HUES64 (cell line): ENCODE measurements around the gene KCNG2.

Source experiments
- H3K27ac ChIP-seq: 2 replicates; pipeline ENCODE4 v1.7.0; 2013; ENCODE audit warnings: low read depth, low read length, inconsistent platforms
- H3K27me3 ChIP-seq: 2 replicates; pipeline ENCODE4 v1.6.1; 2013; ENCODE audit warnings: mild to moderate bottlenecking, low read length; ENCODE audit not compliant: insufficient read depth
- H3K36me3 ChIP-seq: 2 replicates; pipeline ENCODE4 v1.6.1; 2013; ENCODE audit warnings: mild to moderate bottlenecking, low read length; ENCODE audit not compliant: insufficient read depth
- H3K4me1 ChIP-seq: 2 replicates; pipeline ENCODE4 v1.6.1; 2013; ENCODE audit warnings: mild to moderate bottlenecking, low read length, moderate library complexity; ENCODE audit not compliant: insufficient read depth
- H3K4me3 ChIP-seq: 2 replicates; pipeline ENCODE4 v1.5.1; 2013; ENCODE audit warnings: mild to moderate bottlenecking, low read length, moderate library complexity
- H3K9ac ChIP-seq: 2 replicates; pipeline ENCODE4 v1.6.1; 2013; ENCODE audit warnings: mild to moderate bottlenecking, low read depth, low read length
- H3K9me3 ChIP-seq: 2 replicates; pipeline ENCODE4 v1.6.1; 2013; ENCODE audit warnings: low read depth, low read length; ENCODE audit not compliant: insufficient read depth
- WGBS: fragments of 150-250, 120-280 bp; methylation state at CpG from one replicate; pipeline ENCODE4 v1.1.7; 2013; ENCODE audit warnings: missing lambda C conversion rate; 5-methylcytosine and 5-hydroxymethylcytosine counted together

Gene KCNG2

GRCh38 chr18:79851950-79852349 is 54.2 kb downstream of the KCNG2 start:
- Histone ChIP-seq H3K4me1 (no peaks in the 10 kb centered on the region), H3K27me3 (no peaks in the 10 kb centered on the region), H3K9me3 (no peaks in the 10 kb centered on the region), H3K4me3 (no peak overlapping the region), H3K36me3 (no peaks in the 10 kb centered on the region), H3K27ac (no peak overlapping the region), H3K9ac (no peak overlapping the region)
- 92% methylated on average over 25 of the region's 25 CpGs for WGBS

GRCh38 chr18:79852561-79853302 is 55.0 kb downstream of the KCNG2 start:
- Histone ChIP-seq H3K4me1 (no peaks in the 10 kb centered on the region), H3K9ac (no peak overlapping the region), H3K36me3 (no peaks in the 10 kb centered on the region), H3K9me3 (no peaks in the 10 kb centered on the region), H3K27me3 (no peaks in the 10 kb centered on the region), H3K27ac (no peak overlapping the region), H3K4me3 (no peak overlapping the region)
- WGBS = 91% methylated on average over 33 of the region's 33 CpGs

GRCh38 chr18:79853303-79853992 is 55.7 kb downstream of the KCNG2 start:
- no peaks in the 10 kb centered on the region for H3K4me1 ChIP-seq
- WGBS = 85% methylated on average over 25 of the region's 26 CpGs
- no peaks in the 10 kb centered on the region for H3K9me3 ChIP-seq
- H3K27me3 ChIP-seq = no peaks in the 10 kb centered on the region
- no peaks in the 10 kb centered on the region for H3K36me3 ChIP-seq
- H3K9ac ChIP-seq = no peak overlapping the region
- H3K27ac ChIP-seq = no peak overlapping the region
- no peak overlapping the region for H3K4me3 ChIP-seq

- Histone ChIP-seq H3K9me3 (no peaks in the 10 kb centered on the region), H3K27me3 (no peaks in the 10 kb centered on the region), H3K4me1 (no peaks in the 10 kb centered on the region), H3K36me3 (no peaks in the 10 kb centered on the region), H3K4me3 (no peak overlapping the region), H3K9ac (no peak overlapping the region), H3K27ac (no peak overlapping the region)
- 91% methylated on average over 15 of the region's 15 CpGs for WGBS
Observed at GRCh38 chr18:79853993-79854364, 56.2 kb downstream of the KCNG2 start.

- no peaks in the 10 kb centered on the region for H3K36me3 ChIP-seq
- no peaks in the 10 kb centered on the region for H3K4me1 ChIP-seq
- H3K9me3 ChIP-seq = no peaks in the 10 kb centered on the region
- no peaks in the 10 kb centered on the region for H3K27me3 ChIP-seq
- H3K4me3 ChIP-seq = no peak overlapping the region
- 94% methylated on average over 17 of the region's 17 CpGs for WGBS
- H3K9ac ChIP-seq = no peak overlapping the region
- H3K27ac ChIP-seq = no peak overlapping the region
Observed at GRCh38 chr18:79855147-79855933, 57.6 kb downstream of the KCNG2 start.

GRCh38 chr18:79856119-79857007 is 58.6 kb downstream of the KCNG2 start:
- peak overlapping the region; percentile 42; the same call in 1 of the 2 replicates for H3K27ac ChIP-seq
- no peaks in the 10 kb centered on the region for H3K9me3 ChIP-seq
- no peaks in the 10 kb centered on the region for H3K36me3 ChIP-seq
- H3K9ac ChIP-seq = no peak overlapping the region
- H3K4me1 ChIP-seq = no peaks in the 10 kb centered on the region
- no peaks in the 10 kb centered on the region for H3K27me3 ChIP-seq
- 46% methylated on average over 26 of the region's 26 CpGs for WGBS
- no peak overlapping the region for H3K4me3 ChIP-seq

- H3K4me3 ChIP-seq = no peak overlapping the region
Observed at GRCh38 chr18:79857082-79857671, 59.4 kb downstream of the KCNG2 start.

GRCh38 chr18:79859314-79859713 is 61.6 kb downstream of the KCNG2 start:
- Histone ChIP-seq H3K27ac (no peak overlapping the region), H3K9ac (no peak overlapping the region), H3K4me3 (no peak overlapping the region), H3K27me3 (no peaks in the 10 kb centered on the region), H3K9me3 (no peaks in the 10 kb centered on the region), H3K36me3 (no peaks in the 10 kb centered on the region), H3K4me1 (no peaks in the 10 kb centered on the region)
- WGBS = 84% methylated on average over 7 of the region's 7 CpGs

More at GRCh38 chr18:79857082-79857671, 59.4 kb downstream of the KCNG2 start:
- no peaks in the 10 kb centered on the region for H3K9me3 ChIP-seq
- H3K27me3 ChIP-seq = no peaks in the 10 kb centered on the region
- H3K27ac ChIP-seq = no peak overlapping the region; the same call in 1 of the 2 replicates
- H3K36me3 ChIP-seq = no peaks in the 10 kb centered on the region
- 55% methylated on average over 14 of the region's 14 CpGs for WGBS
- H3K4me1 ChIP-seq = no peaks in the 10 kb centered on the region
- H3K9ac ChIP-seq = no peak overlapping the region

GRCh38 chr18:79861687-79862086 is 63.9 kb downstream of the KCNG2 start:
- 85% methylated on average over 2 of the region's 2 CpGs for whole genome bisulfite sequencing
- no peak overlapping the region for H3K9ac ChIP-seq
- no peaks in the 10 kb centered on the region for H3K4me1 ChIP-seq
- no peak overlapping the region for H3K27ac ChIP-seq
- no peaks in the 10 kb centered on the region for H3K36me3 ChIP-seq
- no peaks in the 10 kb centered on the region for H3K9me3 ChIP-seq
- no peaks in the 10 kb centered on the region for H3K27me3 ChIP-seq
- no peak overlapping the region for H3K4me3 ChIP-seq

GRCh38 chr18:79862562-79862961 is 64.8 kb downstream of the KCNG2 start:
- H3K9me3 ChIP-seq = no peaks in the 10 kb centered on the region
- WGBS = 93% methylated on average over 15 of the region's 15 CpGs
- no peaks in the 10 kb centered on the region for H3K27me3 ChIP-seq

More at GRCh38 chr18:79862562-79862961, 64.8 kb downstream of the KCNG2 start:
- H3K27ac ChIP-seq = no peak overlapping the region
- no peak overlapping the region for H3K4me3 ChIP-seq
- H3K36me3 ChIP-seq = no peaks in the 10 kb centered on the region
- no peak overlapping the region for H3K9ac ChIP-seq
- no peaks in the 10 kb centered on the region for H3K4me1 ChIP-seq
